GM12878 (cell line): ENCODE results near the gene PTGR2. TPM values are rescaled to one million over a fixed set of nuclear protein-coding genes. Genes with fewer than 3 reads are reported as not detected.
"Not testable (repeated sequence)": the region's sequence is repeated elsewhere in the genome, so short reads cannot be mapped to it uniquely, and the experiment has no call there.

Experiments used
- ATAC-seq: fragments of 200-7000 bp; cut with Tn5 transposase; 3 replicates; pipeline ENCODE4 v1.9.1; 2020; ENCODE audit warnings: mild to moderate bottlenecking, moderate library complexity
- BruUV-seq: library from RNA; stranded (reverse); fragments of 400-500 nt; replicated peaks from 2 replicates; lab custom pipeline; 2021; lab: Mats Ljungman, UMichigan
- CTCF ChIA-PET: fragments of 300-600 bp; sonication (Branson Sonifier 250); formaldehyde crosslinking; extraction: SDS; loops from one replicate; lab custom pipeline; 2021; ENCODE audit warnings: inconsistent platforms; lab: Yijun Ruan, JAX
- POLR2A ChIA-PET: fragments of 350-600 bp; formaldehyde crosslinking; extraction: SDS; loops from one replicate; lab custom pipeline; 2021; ENCODE audit warnings: inconsistent platforms; lab: Charles Lee
- RAD21 ChIA-PET: fragments of 300-600 bp; sonication (Branson Sonifier 250); formaldehyde crosslinking; loops from one replicate; lab custom pipeline; 2023; ENCODE audit warnings: antibody characterized with exemption; ENCODE audit not compliant: unreplicated experiment; lab: Charles Lee
- SMC1A ChIA-PET: fragments of 300-600 bp; sonication (Branson Sonifier 250); formaldehyde crosslinking; loops from one replicate; lab custom pipeline; 2023; ENCODE audit not compliant: unreplicated experiment, uncharacterized antibody; lab: Charles Lee
- DNase-seq: peaks from one replicate; pipeline ENCODE4 v3.0.0-alpha.2; 2011; ENCODE audit warnings: low read depth, low spot score
- FAIRE-seq: peaks from 3 replicates; lab custom pipeline; 2011; peaks lifted over from hg19 to GRCh38; lab: Jason Lieb, UNC
- H2AFZ ChIP-seq: 2 replicates; pipeline ENCODE4 v1.6.0; 2011; ENCODE audit warnings: low read depth, low read length, control low read depth; ENCODE audit not compliant: control insufficient read depth
- H3K27ac ChIP-seq: 2 replicates; pipeline ENCODE4 v1.5.1; 2011; ENCODE audit warnings: control low read depth; ENCODE audit not compliant: control insufficient read depth, insufficient read depth
- H3K27me3 ChIP-seq, 2 experiments: replicated peaks in 1 of 2; 2 replicates each; pipeline versions ENCODE4 v1.6.0 to v1.6.1; 2011; ENCODE audit warnings: low read length in 1 of 2; ENCODE audit not compliant: control insufficient read depth in 2 of 2, insufficient read depth in 2 of 2
- H3K36me3 ChIP-seq, 2 experiments: 2 replicates each; pipeline ENCODE4 v1.5.1; 2011; ENCODE audit warnings: low read length in 1 of 2; ENCODE audit not compliant: control insufficient read depth in 2 of 2, insufficient read depth in 2 of 2
- H3K4me1 ChIP-seq: 2 replicates; pipeline ENCODE4 v1.6.1; 2011; ENCODE audit warnings: mild to moderate bottlenecking, low read length, moderate library complexity, mixed read lengths; ENCODE audit not compliant: control insufficient read depth, insufficient read depth
- H3K4me2 ChIP-seq: 2 replicates; pipeline ENCODE4 v1.6.0; 2011; ENCODE audit warnings: control low read depth; ENCODE audit not compliant: control insufficient read depth, insufficient read depth
- H3K4me3 ChIP-seq: fragments of 200-600 bp; sonication (generic); 2 replicates; pipeline ENCODE4 v1.5.1; 2016
- H3K79me2 ChIP-seq: 2 replicates; pipeline ENCODE4 v1.6.0; 2011; ENCODE audit warnings: low read length; ENCODE audit not compliant: control insufficient read depth, insufficient read depth
- H3K9ac ChIP-seq: 2 replicates; pipeline ENCODE4 v1.8.0; 2011; ENCODE audit warnings: low read length, control low read depth, mixed read lengths; ENCODE audit not compliant: control insufficient read depth, insufficient read depth
- H3K9me3 ChIP-seq: replicated peaks from 3 replicates; pipeline ENCODE4 v1.5.1; 2011; ENCODE audit warnings: mild to moderate bottlenecking, low read length; ENCODE audit not compliant: control insufficient read depth, insufficient read depth
- H4K20me1 ChIP-seq: 2 replicates; pipeline ENCODE4 v1.6.0; 2011; ENCODE audit not compliant: control insufficient read depth, insufficient read depth
- BHLHE40 ChIP-seq, 2 experiments: fragments of 450-650 bp in 1 of 2; IDR thresholded peaks; 2 replicates each; pipeline ENCODE4 v1.6.1; 2011 to 2017; ENCODE audit warnings: low read depth in 2 of 2, borderline replicate concordance in 1 of 2, improper control_type of control experiment in 1 of 2, low read length in 1 of 2, mild to moderate bottlenecking in 1 of 2
- BMI1 ChIP-seq: fragments of 450-650 bp; IDR thresholded peaks from 2 replicates; pipeline ENCODE4 v1.6.1; 2016; ENCODE audit warnings: mild to moderate bottlenecking, moderate library complexity, borderline replicate concordance
- CTCF ChIP-seq, 3 experiments: IDR thresholded peaks in 2 of 3; conservative IDR thresholded peaks in 1 of 3; 2 replicates each; pipeline ENCODE4 v1.5.1; 2011; ENCODE audit warnings: low read depth in 3 of 3, low read length in 3 of 3, mild to moderate bottlenecking in 3 of 3, control low read depth in 2 of 3, moderate library complexity in 2 of 3, inconsistent platforms in 1 of 3, mixed read lengths in 1 of 3; ENCODE audit not compliant: control insufficient read depth in 2 of 3, insufficient read depth in 1 of 3; ENCODE audit errors: extremely low read depth in 1 of 3
- EP300 ChIP-seq, 2 experiments: fragments of 150-350 bp in 1 of 2; IDR thresholded peaks; 2 replicates each; pipeline ENCODE4 v1.6.1; 2011 to 2012; ENCODE audit warnings: low read depth in 2 of 2, low read length in 2 of 2, borderline replicate concordance in 1 of 2, improper control_type of control experiment in 1 of 2, inconsistent platforms in 1 of 2; ENCODE audit not compliant: control insufficient read depth in 1 of 2
- EZH2 ChIP-seq: IDR thresholded peaks from 2 replicates; pipeline ENCODE4 v1.6.1; 2012; ENCODE audit warnings: low read depth, mild to moderate bottlenecking, control low read depth, inconsistent platforms, low read length, borderline replicate concordance; ENCODE audit not compliant: control insufficient read depth
- FOXK2 ChIP-seq: fragments of 450-650 bp; IDR thresholded peaks from 2 replicates; pipeline ENCODE4 v1.6.1; 2017; ENCODE audit warnings: mild to moderate bottlenecking, moderate library complexity
- FOXM1 ChIP-seq: IDR thresholded peaks from 2 replicates; pipeline ENCODE4 v1.6.1; 2012; ENCODE audit warnings: low read depth, mild to moderate bottlenecking, inconsistent platforms, low read length, moderate library complexity
- GABPA ChIP-seq: IDR thresholded peaks from 2 replicates; pipeline ENCODE4 v1.6.1; 2014; ENCODE audit warnings: antibody characterized with exemption, low read depth, mild to moderate bottlenecking, inconsistent platforms
- JUND ChIP-seq: IDR thresholded peaks from 2 replicates; pipeline ENCODE4 v1.6.1; 2012; ENCODE audit warnings: low read depth, mild to moderate bottlenecking, low read length, improper control_type of control experiment, moderate library complexity
- PAX8 ChIP-seq: fragments of 450-650 bp; IDR thresholded peaks from 2 replicates; pipeline ENCODE4 v1.6.1; 2017; ENCODE audit warnings: mild to moderate bottlenecking, moderate library complexity
- SPI1 ChIP-seq: IDR thresholded peaks from 2 replicates; pipeline ENCODE4 v1.6.1; 2011; ENCODE audit warnings: low read depth, mild to moderate bottlenecking, low read length, moderate library complexity, borderline replicate concordance; ENCODE audit not compliant: insufficient read depth
- ZNF24 ChIP-seq: fragments of 450-650 bp; IDR thresholded peaks from 2 replicates; pipeline ENCODE4 v1.6.1; 2017; ENCODE audit warnings: antibody characterized with exemption, mild to moderate bottlenecking
- WGBS: methylation state at CpG from one replicate; pipeline ENCODE4 v1.1.6; 2016; ENCODE audit warnings: low lambda C conversion rate; ENCODE audit not compliant: insufficient replicate concordance, insufficient coverage; ENCODE audit errors: missing lambda C conversion rate; 5-methylcytosine and 5-hydroxymethylcytosine counted together
- in situ Hi-C: fragments of 300-500 bp; cut with MboI; formaldehyde crosslinking; loops from 9 replicates; pipeline ENCODE4 v1.14.3; 2018; ENCODE audit warnings: mixed read lengths
- intact Hi-C: fragments of 100-400 bp; cut with micrococcal nuclease; formaldehyde crosslinking; loops from one replicate; pipeline ENCODE4 v1.14.2; 2022; ENCODE audit not compliant: unreplicated experiment
- polyA plus RNA-seq, 11 experiments: library from polyadenylated mRNA; depleted of rRNA in 4 of 11; unstranded in 6 of 11; stranded (reverse) in 5 of 11; fragments of >200 nt; fragmentation: Nextera tagmentation in 4 of 11; fragmentation: Illumina TruSeq in 1 of 11; extraction: Ambion mirVana in 4 of 11; extraction: Trizol in 1 of 11; gene quantifications; 1 replicate in 1 of 11; 2 replicates in 10 of 11; pipeline versions ENCODE4 v1.2.1 to v1.2.3, GENCODE V29; 2011 to 2016; ENCODE audit warnings: inconsistent platforms in 2 of 11, missing spikeins in 2 of 11, low read depth in 1 of 11
- total RNA-seq, 4 experiments: library from RNA; depleted of rRNA in 3 of 4; stranded (reverse); fragments of >200 nt in 3 of 4; fragmentation: Illumina TruSeq in 1 of 4; extraction: Trizol in 1 of 4; gene quantifications; 2 replicates each; pipeline versions ENCODE4 v1.2.1 to v1.2.3, GENCODE V29; 2013 to 2021
- TF ChIP-seq, protein P1 (sequence below): IDR thresholded peaks from 2 replicates; pipeline ENCODE4 v1.6.1; 2011; ENCODE audit warnings: low read depth, low read length, improper control_type of control experiment, borderline replicate concordance

The PTGR2 gene
- total and polyA plus RNA-seq, 10 of the 15 experiments (the other 5 are each of a cell fraction or from before 2014, with no cell fraction given) = 3.3 to 12.8 (median 8.4) TPM

GRCh38 chr14:73834261-73834625 is 17.4 kb upstream of the PTGR2 start:
- DNase-seq (no peak), FAIRE-seq (no peak), ATAC-seq (no peak)
- H3K27ac ChIP-seq = no peak overlapping the region
- H3K4me1 ChIP-seq = peaks cover 11% of the 10 kb centered on the region
- SMC1A ChIA-PET = interaction anchor here (1.0 to 1.5 kb wide), 2 partner anchors 10 to 105 kb away, joined by 4 read pairs; no protein-coding TSS in a partner anchor
- WGBS = 57% methylated on average over 4 of the region's 4 CpGs
- no peak overlapping the region for H3K4me3 ChIP-seq
- no peaks in the 10 kb centered on the region for H3K79me2 ChIP-seq
- H3K4me2 ChIP-seq = no peak overlapping the region
- intact Hi-C loops (no loop called here), in situ Hi-C loops (no loop called here)
- H4K20me1 ChIP-seq = no peaks in the 10 kb centered on the region
- H3K9me3 ChIP-seq = no peaks in the 10 kb centered on the region
- BruUV-seq = no TSS peak
- H2AFZ ChIP-seq = no peak overlapping the region
- POLR2A ChIA-PET = interaction anchor here (1.5 kb wide), 1 partner anchor 12 kb away, joined by 3 read pairs; no protein-coding TSS in a partner anchor
- TF ChIP-seq ZNF24 (no peak), SPI1 (no peak), EZH2 (no peak), FOXK2 (no peak), GABPA (no peak), CTCF (IDR thresholded peaks at IDR 0.05 in 2 of 3, conservative IDR thresholded peaks at IDR 0.05 in 1 of 3; ENCODE audit: control insufficient read depth in 2 of 3, extremely low read depth in 1 of 3, insufficient read depth in 1 of 3, low read depth in 3 of 3, low read length in 3 of 3) (no peak), JUND (no peak), BMI1 (no peak), PAX8 (no peak), FOXM1 (no peak), EP300 (IDR thresholded peaks at IDR 0.05; ENCODE audit: borderline replicate concordance in 1 of 2, control insufficient read depth in 1 of 2, low read depth in 2 of 2, low read length in 2 of 2) (no peak), BHLHE40 (IDR thresholded peaks at IDR 0.05; ENCODE audit: borderline replicate concordance in 1 of 2, low read depth in 2 of 2, low read length in 1 of 2) (no peak)
- TF ChIP-seq, protein P1, sequence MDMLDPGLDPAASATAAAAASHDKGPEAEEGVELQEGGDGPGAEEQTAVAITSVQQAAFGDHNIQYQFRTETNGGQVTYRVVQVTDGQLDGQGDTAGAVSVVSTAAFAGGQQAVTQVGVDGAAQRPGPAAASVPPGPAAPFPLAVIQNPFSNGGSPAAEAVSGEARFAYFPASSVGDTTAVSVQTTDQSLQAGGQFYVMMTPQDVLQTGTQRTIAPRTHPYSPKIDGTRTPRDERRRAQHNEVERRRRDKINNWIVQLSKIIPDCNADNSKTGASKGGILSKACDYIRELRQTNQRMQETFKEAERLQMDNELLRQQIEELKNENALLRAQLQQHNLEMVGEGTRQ = no peak
- CTCF ChIA-PET = interaction anchor here (0.6 to 0.9 kb wide), 2 partner anchors 10 to 16 kb away, joined by 3 to 4 read pairs; no protein-coding TSS in a partner anchor
- no peaks in the 10 kb centered on the region for H3K36me3 ChIP-seq
- no peak overlapping the region for H3K9ac ChIP-seq
- RAD21 ChIA-PET = interaction anchor here (1.0 kb wide), 1 partner anchor 105 kb away, joined by 4 read pairs; no protein-coding TSS in a partner anchor
- H3K27me3 ChIP-seq = no peaks in the 10 kb centered on the region

DNA sequence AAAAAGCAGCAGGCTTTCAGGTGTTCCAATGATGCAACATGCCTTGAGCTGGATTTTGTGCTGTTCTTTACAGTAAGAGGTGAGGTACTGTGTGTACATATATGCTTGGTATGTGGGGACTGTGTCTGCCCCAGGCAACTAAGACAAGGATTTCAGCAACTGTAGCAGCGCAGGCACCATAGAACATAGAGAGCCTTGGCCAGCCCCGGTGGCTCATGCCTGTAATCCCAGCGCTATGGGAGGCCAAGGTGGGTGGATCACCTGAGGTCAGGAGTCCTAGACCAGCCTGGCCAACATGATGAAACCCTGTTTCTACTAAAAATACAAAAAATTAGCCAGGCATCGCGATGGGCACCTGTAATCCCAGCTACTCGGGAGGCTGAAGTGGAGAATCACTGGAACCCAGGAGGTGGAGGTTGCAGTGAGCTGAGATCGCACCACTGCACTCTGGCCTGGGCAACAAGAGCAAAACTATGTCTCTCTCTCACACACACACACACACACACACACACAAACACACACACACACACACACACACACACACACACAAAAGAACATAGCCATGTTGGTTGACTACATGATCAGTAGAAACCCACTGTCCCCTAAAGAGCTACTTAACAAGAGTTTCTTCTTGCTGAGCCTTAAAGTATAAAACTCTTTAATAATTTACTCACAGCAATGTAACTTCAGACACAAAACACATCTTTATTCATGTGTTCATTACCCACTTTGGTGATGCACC is 13.2 kb upstream of the PTGR2 start:
- H3K4me1 ChIP-seq, RAD21 ChIA-PET, DNase-seq, ATAC-seq, POLR2A ChIA-PET, FAIRE-seq, CTCF ChIA-PET, H3K36me3 ChIP-seq, H3K79me2 ChIP-seq, H3K4me2 ChIP-seq, H3K4me3 ChIP-seq, H3K27me3 ChIP-seq, intact Hi-C loops, H4K20me1 ChIP-seq, H3K9ac ChIP-seq, H3K27ac ChIP-seq, H3K9me3 ChIP-seq, H2AFZ ChIP-seq, in situ Hi-C loops, BruUV-seq: not testable (repeated sequence)
- 88% methylated on average over 7 of the region's 7 CpGs for WGBS
- SMC1A ChIA-PET = interaction anchor here (1.8 kb wide), 1 partner anchor 13 kb away, joined by 5 read pairs; no protein-coding TSS in a partner anchor
